ENCODE data around the gene CPEB2.
"Not testable (repeated sequence)": the region's sequence is repeated elsewhere in the genome, so short reads cannot be mapped to it uniquely, and the experiment has no call there.

Gene CPEB2

GRCh38 chr4:15065516-15065915 is 63.2 kb downstream of the CPEB2 start:
- no peak for ATAC-seq
- Mint-ChIP-seq H3K9me3 (no peaks in the 10 kb centered on the region), H3K4me1 (no peaks in the 10 kb centered on the region), H3K36me3 (peaks cover 21% of the 10 kb centered on the region), H3K27ac (no peak overlapping the region), H3K4me3 (no peak overlapping the region)
- DNase-seq (ENCODE audit: low spot score in 2 of 2), result no peak

GRCh38 chr4:15066140-15066539 is 63.9 kb downstream of the CPEB2 start:
- H3K36me3 Mint-ChIP-seq, result peaks cover 21% of the 10 kb centered on the region
- H3K4me3 Mint-ChIP-seq, result no peak overlapping the region

GRCh38 chr4:15068298-15068697 is 66.0 kb downstream of the CPEB2 start:
- ATAC-seq (no peak), DNase-seq (ENCODE audit: low spot score in 2 of 2) (no peak)
- no peak overlapping the region for H3K27ac Mint-ChIP-seq
- no peaks in the 10 kb centered on the region for H3K9me3 Mint-ChIP-seq
- peaks cover 21% of the 10 kb centered on the region for H3K36me3 Mint-ChIP-seq
- no peaks in the 10 kb centered on the region for H3K4me1 Mint-ChIP-seq
- no peak overlapping the region for H3K4me3 Mint-ChIP-seq

More at GRCh38 chr4:15066140-15066539, 63.9 kb downstream of the CPEB2 start:
- no peaks in the 10 kb centered on the region for H3K9me3 Mint-ChIP-seq
- no peak overlapping the region for H3K27ac Mint-ChIP-seq
- H3K4me1 Mint-ChIP-seq, result no peaks in the 10 kb centered on the region
- DNase-seq (ENCODE audit: low spot score in 2 of 2) (no peak), ATAC-seq (no peak)

GRCh38 chr4:15075875-15076274 is 73.6 kb downstream of the CPEB2 start:
- Mint-ChIP-seq H3K4me1 (no peaks in the 10 kb centered on the region), H3K4me3 (no peak overlapping the region), H3K36me3 (no peaks in the 10 kb centered on the region), H3K9me3 (peaks cover 9% of the 10 kb centered on the region), H3K27ac (no peak overlapping the region)
- no peak for ATAC-seq
- no peak for DNase-seq (ENCODE audit: low spot score in 2 of 2)

GRCh38 chr4:15077969-15078368 is 75.7 kb downstream of the CPEB2 start:
- DNase-seq (ENCODE audit: low spot score in 2 of 2), result no peak
- Mint-ChIP-seq H3K36me3 (no peaks in the 10 kb centered on the region), H3K9me3 (peaks cover 9% of the 10 kb centered on the region), H3K4me3 (no peak overlapping the region), H3K4me1 (no peaks in the 10 kb centered on the region), H3K27ac (no peak overlapping the region)
- no peak for ATAC-seq

- no peak overlapping the region for H3K4me3 Mint-ChIP-seq
- ATAC-seq, result no peak
- no peak overlapping the region for H3K27ac Mint-ChIP-seq
- H3K9me3 Mint-ChIP-seq, result peaks cover 9% of the 10 kb centered on the region
- H3K4me1 Mint-ChIP-seq, result no peaks in the 10 kb centered on the region
- H3K36me3 Mint-ChIP-seq, result no peaks in the 10 kb centered on the region
- no peak for DNase-seq (ENCODE audit: low spot score in 2 of 2)
These were observed 76.7 kb downstream of the CPEB2 start for GRCh38 chr4:15078682-15079642.

GRCh38 chr4:15084780-15085179 is 82.5 kb downstream of the CPEB2 start:
- H3K4me3 Mint-ChIP-seq, result no peak overlapping the region
- DNase-seq (ENCODE audit: low spot score in 2 of 2) (no peak), ATAC-seq (no peak)
- H3K27ac Mint-ChIP-seq, result no peak overlapping the region
- no peaks in the 10 kb centered on the region for H3K4me1 Mint-ChIP-seq
- H3K36me3 Mint-ChIP-seq, result no peaks in the 10 kb centered on the region
- H3K9me3 Mint-ChIP-seq, result no peaks in the 10 kb centered on the region

GRCh38 chr4:15085762-15086161 is 83.5 kb downstream of the CPEB2 start:
- H3K4me3 Mint-ChIP-seq; H3K36me3 Mint-ChIP-seq; ATAC-seq; H3K27ac Mint-ChIP-seq; DNase-seq (ENCODE audit: low spot score in 2 of 2); H3K9me3 Mint-ChIP-seq; H3K4me1 Mint-ChIP-seq: not testable (repeated sequence)

GRCh38 chr4:15086259-15086658 is 84.0 kb downstream of the CPEB2 start:
- not testable (repeated sequence) for H3K4me1 Mint-ChIP-seq; DNase-seq (ENCODE audit: low spot score in 2 of 2); H3K9me3 Mint-ChIP-seq; ATAC-seq; H3K27ac Mint-ChIP-seq; H3K36me3 Mint-ChIP-seq; H3K4me3 Mint-ChIP-seq

- no peak overlapping the region for H3K27ac Mint-ChIP-seq
- DNase-seq (ENCODE audit: low spot score in 2 of 2), result no peak
- no peaks in the 10 kb centered on the region for H3K4me1 Mint-ChIP-seq
- no peak overlapping the region for H3K4me3 Mint-ChIP-seq
- H3K36me3 Mint-ChIP-seq, result no peaks in the 10 kb centered on the region
- no peaks in the 10 kb centered on the region for H3K9me3 Mint-ChIP-seq
- ATAC-seq, result no peak
These were observed 86.2 kb downstream of the CPEB2 start for GRCh38 chr4:15088394-15089035.

GRCh38 chr4:15089979-15090378 is 87.7 kb downstream of the CPEB2 start:
- H3K4me3 Mint-ChIP-seq, result no peak overlapping the region
- DNase-seq (ENCODE audit: low spot score in 2 of 2) (no peak), ATAC-seq (no peak)
- H3K4me1 Mint-ChIP-seq, result no peaks in the 10 kb centered on the region
- no peaks in the 10 kb centered on the region for H3K36me3 Mint-ChIP-seq
- H3K9me3 Mint-ChIP-seq, result no peaks in the 10 kb centered on the region
- no peak overlapping the region for H3K27ac Mint-ChIP-seq

- no peak overlapping the region for H3K27ac Mint-ChIP-seq
- no peak overlapping the region for H3K4me3 Mint-ChIP-seq
- DNase-seq (ENCODE audit: low spot score in 2 of 2) (no peak), ATAC-seq (no peak)
- no peaks in the 10 kb centered on the region for H3K36me3 Mint-ChIP-seq
- no peaks in the 10 kb centered on the region for H3K9me3 Mint-ChIP-seq
- no peaks in the 10 kb centered on the region for H3K4me1 Mint-ChIP-seq
These were observed 98.1 kb downstream of the CPEB2 start for GRCh38 chr4:15100380-15100779.

GRCh38 chr4:15100994-15101695 is 98.9 kb downstream of the CPEB2 start:
- H3K4me1 Mint-ChIP-seq, result no peaks in the 10 kb centered on the region
- ATAC-seq (no peak), DNase-seq (ENCODE audit: low spot score in 2 of 2) (no peak)
- no peak overlapping the region for H3K4me3 Mint-ChIP-seq
- H3K27ac Mint-ChIP-seq, result no peak overlapping the region
- no peaks in the 10 kb centered on the region for H3K9me3 Mint-ChIP-seq
- H3K36me3 Mint-ChIP-seq, result no peaks in the 10 kb centered on the region

GRCh38 chr4:15104825-15105224 is 102.5 kb downstream of the CPEB2 start:
- Mint-ChIP-seq H3K36me3 (no peaks in the 10 kb centered on the region), H3K9me3 (no peaks in the 10 kb centered on the region), H3K4me3 (no peak overlapping the region), H3K27ac (no peak overlapping the region), H3K4me1 (no peaks in the 10 kb centered on the region)
- ATAC-seq (no peak), DNase-seq (ENCODE audit: low spot score in 2 of 2) (no peak)

GRCh38 chr4:15106399-15106798 is 104.1 kb downstream of the CPEB2 start:
- Mint-ChIP-seq H3K27ac (no peak overlapping the region), H3K4me1 (no peaks in the 10 kb centered on the region), H3K9me3 (no peaks in the 10 kb centered on the region), H3K36me3 (no peaks in the 10 kb centered on the region), H3K4me3 (no peak overlapping the region)
- DNase-seq (ENCODE audit: low spot score in 2 of 2), result no peak
- ATAC-seq, result no peak

All from stimulated activated effector memory CD8-positive, alpha-beta T cell treated with anti-CD3 and anti-CD28 coated beads, Interleukin-12 subunit alpha, Interleukin-12 subunit beta, amount 100 ng/mL, for 72 hours (primary cell).